Activated T-helper 1 cell treated with anti-CD3 and anti-CD28 coated beads, Interleukin-2, amount 50 U/mL, for 16 hours (primary cell): Measurements from ENCODE around the gene NCKAP5.

Experiments used
- DNase-seq, 2 donors: peaks; one replicate each; pipeline ENCODE4 v3.0.0-alpha.2; 2020; ENCODE audit warnings: low read depth in 1 of 2, low spot score in 1 of 2

The NCKAP5 gene

GRCh38 chr2:133431289-133431688 lies 137.0 kb downstream of the NCKAP5 start:
- no peak for DNase-seq

- no peak for DNase-seq
These were observed 141.5 kb downstream of the NCKAP5 start for GRCh38 chr2:133426791-133427190.

GRCh38 chr2:133425612-133426011 lies 142.7 kb downstream of the NCKAP5 start:
- DNase-seq = no peak

- no peak for DNase-seq
These were observed 143.4 kb downstream of the NCKAP5 start for GRCh38 chr2:133424876-133425275.

DNA sequence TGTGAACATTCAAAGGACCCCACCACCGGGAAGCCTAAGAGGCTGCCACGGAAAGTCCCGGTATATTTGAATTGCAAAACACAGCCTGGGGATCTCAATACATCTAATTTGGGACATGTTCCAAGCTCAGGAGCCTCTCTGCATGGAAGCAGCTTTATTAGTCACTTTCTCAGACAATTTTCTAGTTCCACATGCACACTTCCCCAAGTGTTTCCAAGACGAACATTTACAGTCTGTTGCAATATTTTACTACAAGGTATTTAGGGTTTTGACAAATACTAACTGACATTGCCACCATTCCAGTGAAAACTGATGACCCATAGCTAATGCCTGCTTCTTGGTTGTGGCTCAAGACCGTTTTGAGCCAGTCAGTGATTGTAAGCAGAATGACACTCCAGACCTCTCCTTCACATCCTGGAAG lies 145.3 kb downstream of the NCKAP5 start:
- DNase-seq = no peak

DNA sequence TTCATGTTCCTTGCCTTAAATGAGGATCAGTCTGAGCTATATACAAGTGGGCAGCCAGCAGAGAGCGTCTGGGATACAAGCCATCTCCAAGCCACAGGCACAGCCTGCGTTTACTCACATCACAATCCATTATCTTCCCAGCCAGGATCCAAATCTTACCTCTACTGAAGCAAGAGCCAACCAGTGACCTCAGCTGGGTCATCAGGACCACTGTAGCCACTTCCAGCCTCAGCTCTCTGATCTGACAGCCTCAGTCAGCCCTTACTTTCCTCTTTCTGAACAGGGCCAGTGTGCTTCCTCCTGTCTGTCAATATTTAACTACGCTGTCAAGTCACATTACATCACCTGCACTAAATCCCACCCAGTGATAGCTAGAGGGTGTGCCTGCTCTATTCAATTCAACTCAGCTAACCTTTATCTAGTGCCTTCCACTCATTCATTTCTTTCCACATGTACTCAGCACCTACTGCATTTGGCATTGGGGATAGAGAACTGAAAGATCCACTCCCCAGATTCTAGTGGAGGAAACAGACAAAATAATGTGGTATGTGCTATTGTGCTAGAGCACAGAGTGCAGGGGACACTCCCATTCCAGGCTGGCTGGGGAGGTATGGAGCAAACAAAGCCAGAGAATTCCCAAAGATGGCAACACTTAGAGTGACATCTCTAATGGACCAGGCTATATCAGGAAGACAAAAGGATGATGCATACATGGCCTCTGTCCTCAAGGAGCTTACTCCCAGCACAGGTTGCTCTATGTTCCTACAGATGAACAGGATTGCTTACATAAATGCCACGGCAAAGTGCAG lies 146.5 kb downstream of the NCKAP5 start:
- no peak for DNase-seq

DNA sequence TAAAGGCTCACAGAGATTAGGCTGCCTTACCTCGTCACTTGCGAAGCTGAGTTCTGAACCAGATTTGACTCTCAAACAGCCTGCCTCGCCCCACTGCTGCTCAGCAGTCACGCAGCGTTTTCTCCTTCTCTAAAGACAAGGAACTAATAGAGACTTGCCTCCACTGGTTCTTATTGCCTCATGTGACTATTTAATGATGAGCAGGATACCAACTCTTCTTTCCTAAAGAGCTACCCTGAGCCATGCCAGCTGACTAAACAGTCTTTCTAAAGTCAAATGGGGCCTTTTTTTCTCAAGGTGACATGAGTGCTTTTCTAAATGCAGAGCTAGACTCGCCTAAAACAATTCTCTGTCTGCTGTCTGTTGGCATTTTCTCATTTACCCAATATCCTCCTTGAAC lies 147.5 kb downstream of the NCKAP5 start:
- DNase-seq = no peak

DNA sequence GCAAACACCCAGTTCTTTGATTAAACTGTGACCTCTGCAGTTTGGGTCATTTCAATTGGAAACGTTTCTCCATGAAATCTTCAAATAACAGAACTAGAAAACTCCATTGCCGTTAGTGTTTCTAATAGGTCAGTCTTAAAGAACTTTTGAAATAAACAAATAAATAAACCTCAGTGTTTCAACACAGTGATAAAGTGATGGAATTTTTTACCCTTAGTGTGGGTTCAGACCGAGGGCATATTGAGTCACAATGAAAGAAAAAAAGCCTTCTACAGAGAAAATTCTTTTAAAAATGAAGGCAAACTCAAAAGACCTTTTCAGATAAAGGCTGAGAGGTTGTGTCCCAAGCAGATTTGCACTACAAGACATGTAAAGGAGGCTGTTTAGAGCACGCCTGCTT lies 149.6 kb downstream of the NCKAP5 start:
- no peak for DNase-seq

DNA sequence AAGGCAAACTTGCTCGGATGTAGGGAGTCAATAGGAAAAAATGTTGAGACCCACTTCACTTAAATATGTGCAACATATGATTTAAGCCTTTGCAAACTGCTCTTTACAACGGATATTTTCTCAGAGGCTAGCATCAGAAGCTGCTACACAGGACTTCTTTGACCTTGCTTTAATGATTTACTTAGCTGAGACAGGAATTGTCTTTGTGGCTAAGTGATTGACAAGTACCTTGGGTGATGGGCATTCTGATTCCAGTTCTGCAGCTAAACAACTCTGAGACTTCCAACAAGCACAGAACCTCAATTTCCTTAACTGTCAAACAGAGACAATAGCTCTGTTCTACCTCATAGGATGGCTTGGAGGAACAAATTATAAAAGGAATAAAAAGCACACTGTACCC lies 150.2 kb downstream of the NCKAP5 start:
- no peak for DNase-seq

GRCh38 chr2:133417415-133417814 lies 150.8 kb downstream of the NCKAP5 start:
- DNase-seq = no peak

GRCh38 chr2:133416736-133417135 lies 151.5 kb downstream of the NCKAP5 start:
- no peak for DNase-seq

GRCh38 chr2:133416146-133416545 lies 152.1 kb downstream of the NCKAP5 start:
- DNase-seq = no peak

DNA sequence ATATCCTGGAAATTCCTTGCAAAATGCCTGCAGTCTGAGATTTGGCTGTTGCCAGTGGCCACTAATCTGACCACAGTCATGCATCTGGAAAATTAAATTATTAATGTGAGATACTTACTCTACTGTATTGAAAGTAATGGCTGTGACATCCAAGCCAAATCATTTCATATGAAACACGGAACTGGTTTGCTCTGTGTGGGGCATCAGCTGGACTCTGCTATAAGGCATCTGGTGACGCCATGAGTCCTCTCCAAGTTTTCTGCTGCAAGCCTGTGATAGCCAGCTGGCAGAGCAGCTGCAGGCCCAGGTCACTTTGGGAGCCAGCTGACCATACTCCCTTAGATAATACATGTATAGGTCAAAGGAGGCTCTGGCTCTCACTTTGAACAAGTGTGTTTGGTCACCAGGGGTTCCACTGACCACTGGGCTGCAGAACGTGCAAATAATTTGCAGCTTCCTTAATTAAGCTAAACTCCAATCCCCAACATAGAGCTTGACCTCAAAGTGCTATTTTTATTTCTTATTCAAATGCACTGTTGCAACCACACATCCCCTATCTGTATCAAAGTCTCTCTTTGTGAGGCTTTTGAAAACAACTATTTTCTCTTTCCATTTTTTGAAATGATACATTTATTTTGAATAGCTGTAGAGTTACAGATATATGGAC lies 152.9 kb downstream of the NCKAP5 start:
- DNase-seq = no peak

- DNase-seq = no peak
These were observed 153.6 kb downstream of the NCKAP5 start for GRCh38 chr2:133414486-133415209.

DNA sequence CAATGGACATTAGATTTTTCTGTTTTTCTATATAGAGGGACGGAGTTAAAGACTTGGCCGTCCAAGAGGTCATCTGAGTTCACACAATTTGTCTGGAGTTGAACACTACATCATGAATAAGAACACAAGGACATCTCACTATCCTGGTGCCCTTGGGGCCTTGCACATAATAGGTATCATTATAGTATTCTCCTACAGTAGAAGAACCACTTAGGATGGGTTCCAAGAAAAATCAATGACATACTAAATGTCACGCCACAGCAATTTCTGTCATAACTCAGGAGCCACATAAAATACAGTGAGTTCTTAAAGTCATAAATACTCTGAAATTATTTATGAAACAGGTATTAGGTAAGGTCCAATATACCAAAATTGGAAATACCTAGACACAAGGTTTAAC lies 154.4 kb downstream of the NCKAP5 start:
- no peak for DNase-seq

DNA sequence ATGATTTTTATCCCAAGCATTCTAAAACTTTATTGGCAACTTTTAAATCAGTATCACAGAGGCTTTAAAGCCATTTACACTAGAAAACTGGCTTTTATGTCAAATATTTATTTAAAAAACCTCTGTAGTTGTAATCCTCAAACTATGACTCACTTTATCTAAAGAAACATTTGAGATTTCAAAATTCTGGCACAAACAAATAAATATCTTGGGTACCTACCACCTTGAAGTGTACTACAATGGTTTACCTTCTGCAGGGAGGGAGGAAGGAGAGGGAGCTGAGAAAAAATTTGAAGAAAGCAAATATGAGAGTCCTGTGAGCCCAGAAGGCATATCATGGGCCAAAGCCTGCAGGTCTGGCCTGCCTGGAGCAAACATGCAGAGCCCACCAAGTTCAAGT lies 155.6 kb downstream of the NCKAP5 start:
- DNase-seq = no peak

DNA sequence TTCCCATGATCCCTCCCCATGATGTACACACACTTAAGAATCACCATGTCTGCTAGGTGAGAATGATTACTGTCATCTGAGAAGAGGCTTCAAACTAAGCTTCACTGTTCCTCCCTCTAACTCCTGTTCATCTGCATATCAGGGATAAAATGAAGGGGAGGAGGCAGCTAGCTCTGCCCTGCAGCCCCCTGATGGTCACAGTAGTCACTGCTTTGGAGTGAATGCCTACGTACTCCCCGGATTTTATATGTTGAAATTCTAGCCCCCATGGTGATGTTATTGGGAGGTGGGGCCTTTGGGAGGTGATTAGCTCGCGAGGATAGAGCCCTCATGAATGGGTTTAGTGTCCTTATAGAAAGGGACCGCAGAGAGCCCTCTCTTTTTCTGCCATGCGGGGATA lies 156.4 kb downstream of the NCKAP5 start:
- no peak for DNase-seq

DNA sequence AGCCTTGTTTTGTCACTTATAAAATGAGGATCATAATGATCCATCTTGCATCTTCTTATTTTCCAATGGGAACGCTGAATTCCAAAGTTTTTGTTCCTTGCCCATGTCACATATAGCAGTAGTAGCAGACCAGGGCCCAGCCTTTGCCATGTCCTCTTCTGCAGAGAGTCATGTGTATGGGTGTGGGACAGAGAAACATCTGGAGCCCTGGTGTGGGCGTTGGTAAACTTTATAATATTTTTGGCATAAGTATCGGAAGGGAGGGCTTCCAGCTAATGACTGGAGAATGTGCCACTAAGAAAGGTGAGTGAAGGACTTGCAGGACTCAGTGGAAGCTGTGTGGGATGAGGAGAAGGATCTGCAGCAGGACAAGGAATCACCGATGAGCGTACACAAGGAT lies 157.2 kb downstream of the NCKAP5 start:
- DNase-seq = no peak

DNA sequence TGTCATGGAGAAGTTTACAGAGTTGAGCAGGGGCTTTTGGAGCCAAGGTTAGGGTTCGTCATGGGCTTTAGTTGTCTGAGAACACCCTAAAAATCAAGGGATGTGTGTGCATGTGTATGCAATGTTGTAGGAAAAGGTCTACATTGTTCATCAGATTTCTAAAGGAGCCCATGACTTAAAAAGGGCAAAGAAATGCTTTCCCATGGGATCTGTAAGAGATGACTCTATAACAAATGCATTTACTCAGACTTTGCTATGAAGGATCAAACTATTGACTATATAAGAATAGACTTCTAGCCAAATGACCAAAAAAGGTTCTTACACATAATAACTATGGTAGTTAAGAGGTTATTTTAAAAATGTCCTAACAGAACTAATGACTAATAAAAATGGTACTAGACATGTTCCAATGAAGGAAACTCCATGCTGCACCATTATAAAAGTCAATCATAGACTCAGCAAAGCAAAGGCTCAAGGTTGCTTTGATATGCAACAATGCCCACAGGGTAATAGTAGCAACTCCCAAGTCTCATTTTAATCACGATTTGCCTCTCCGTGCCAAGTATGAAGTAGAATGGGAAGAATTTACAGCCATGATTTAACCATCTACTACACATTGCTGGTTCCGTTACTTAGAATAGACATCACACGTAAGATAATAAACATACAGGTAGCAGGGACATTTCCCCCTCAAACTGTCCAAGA lies 158.5 kb downstream of the NCKAP5 start:
- no peak for DNase-seq

GRCh38 chr2:133408671-133409070 lies 159.6 kb downstream of the NCKAP5 start:
- no peak for DNase-seq

DNA sequence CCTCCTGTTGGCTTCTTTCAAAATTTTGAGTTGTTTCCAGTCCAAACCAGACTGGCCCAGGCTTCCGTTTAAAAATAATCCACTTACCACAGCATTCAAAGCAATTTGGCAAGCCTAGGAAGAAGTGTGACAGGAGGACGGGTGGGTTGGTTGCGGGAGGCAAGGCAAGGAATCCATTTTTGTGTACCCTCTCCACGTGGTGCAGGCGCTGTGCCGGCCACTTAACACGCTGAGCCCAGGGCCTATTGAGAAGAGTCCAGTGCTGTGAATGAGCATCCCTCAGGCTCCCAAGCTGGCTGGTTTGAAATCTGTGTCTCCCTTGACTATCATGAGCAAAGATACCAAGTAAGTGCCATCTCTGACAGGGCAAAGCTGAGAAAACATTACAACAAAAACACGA lies 160.9 kb downstream of the NCKAP5 start:
- DNase-seq = no peak

- no peak for DNase-seq
These were observed 163.0 kb downstream of the NCKAP5 start for GRCh38 chr2:133405252-133405651.
